Peyer's patch (tissue), 4 donors: ENCODE measurements around the gene KRT79. TPM values are rescaled to one million over a fixed set of nuclear protein-coding genes. Genes with fewer than 3 reads are reported as not detected.

Source experiments
- DNase-seq, 3 donors: peaks; one replicate each; pipeline ENCODE4 v3.0.0-alpha.2; 2017 to 2019
- H3K27ac ChIP-seq, 4 donors: fragments of 200-600 bp; sonication (generic); one replicate each; pipeline ENCODE4 v1.5.1; 2016 to 2019
- H3K27me3 ChIP-seq, 2 donors: fragments of 200-600 bp; sonication (generic); one replicate each; pipeline ENCODE4 v1.5.1; 2019
- H3K36me3 ChIP-seq, 3 donors: fragments of 200-600 bp; sonication (generic); one replicate each; pipeline ENCODE4 v1.5.1; 2016 to 2019
- H3K4me1 ChIP-seq, 4 donors: fragments of 200-600 bp; sonication (generic); one replicate each; pipeline ENCODE4 v1.5.1; 2016 to 2019
- H3K4me3 ChIP-seq, 4 donors: fragments of 200-600 bp; sonication (generic); 1 replicate in 3 of 4; 2 replicates in 1 of 4; pipeline ENCODE4 v1.5.1; 2016 to 2019; ENCODE audit warnings: mild to moderate bottlenecking in 1 of 4
- H3K9me3 ChIP-seq, 4 donors: fragments of 200-600 bp; sonication (generic); one replicate each; pipeline ENCODE4 v1.5.1; 2016 to 2019; ENCODE audit warnings: mild to moderate bottlenecking in 1 of 4
- POLR2A ChIP-seq, 2 donors: fragments of 450-650 bp; IDR thresholded peaks; one replicate each; pipeline ENCODE4 v1.5.1; 2017; ENCODE audit warnings: antibody characterized with exemption in 2 of 2, mild to moderate bottlenecking in 2 of 2, moderate library complexity in 2 of 2
- total RNA-seq, 4 donors: library from RNA; depleted of rRNA; stranded (reverse); fragments of >200 nt; gene quantifications; one replicate each; pipeline ENCODE4 v1.1.0, GENCODE V29; 2016
- TF ChIP-seq, protein P1 (sequence below), 6 experiments: fragments of 450-650 bp in 4 of 6; fragments of 200-600 bp in 2 of 6; sonication (generic) in 1 of 6; IDR thresholded peaks; one replicate each; pipeline ENCODE4 v1.5.1; 2017 to 2019; ENCODE audit warnings: antibody characterized with exemption in 6 of 6, mild to moderate bottlenecking in 3 of 6, moderate library complexity in 1 of 6

Gene KRT79
- total RNA-seq, 4 donors from 2014 or later = not detected

- Histone ChIP-seq H3K27ac (peak overlapping the region in 3 of 4 donors; percentile 23 to 70 (median 31)), H3K36me3 (no peaks in the 10 kb centered on the region), H3K4me1 (peaks cover 4 to 53% (median 7%) of the 10 kb centered on the region in 4 donors), H3K9me3 (no peaks in the 10 kb centered on the region), H3K4me3 (no peak overlapping the region), H3K27me3 (no peaks in the 10 kb centered on the region)
- DNase-seq = peak in 2 of 3 donors; percentile 56 to 65
- TF ChIP-seq, protein P1, sequence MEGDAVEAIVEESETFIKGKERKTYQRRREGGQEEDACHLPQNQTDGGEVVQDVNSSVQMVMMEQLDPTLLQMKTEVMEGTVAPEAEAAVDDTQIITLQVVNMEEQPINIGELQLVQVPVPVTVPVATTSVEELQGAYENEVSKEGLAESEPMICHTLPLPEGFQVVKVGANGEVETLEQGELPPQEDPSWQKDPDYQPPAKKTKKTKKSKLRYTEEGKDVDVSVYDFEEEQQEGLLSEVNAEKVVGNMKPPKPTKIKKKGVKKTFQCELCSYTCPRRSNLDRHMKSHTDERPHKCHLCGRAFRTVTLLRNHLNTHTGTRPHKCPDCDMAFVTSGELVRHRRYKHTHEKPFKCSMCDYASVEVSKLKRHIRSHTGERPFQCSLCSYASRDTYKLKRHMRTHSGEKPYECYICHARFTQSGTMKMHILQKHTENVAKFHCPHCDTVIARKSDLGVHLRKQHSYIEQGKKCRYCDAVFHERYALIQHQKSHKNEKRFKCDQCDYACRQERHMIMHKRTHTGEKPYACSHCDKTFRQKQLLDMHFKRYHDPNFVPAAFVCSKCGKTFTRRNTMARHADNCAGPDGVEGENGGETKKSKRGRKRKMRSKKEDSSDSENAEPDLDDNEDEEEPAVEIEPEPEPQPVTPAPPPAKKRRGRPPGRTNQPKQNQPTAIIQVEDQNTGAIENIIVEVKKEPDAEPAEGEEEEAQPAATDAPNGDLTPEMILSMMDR (IDR thresholded peaks at IDR 0.05) = no peak
- TF ChIP-seq POLR2A (IDR thresholded peaks at IDR 0.05) = no peak
These were observed 37.4 kb upstream of the KRT79 start for GRCh38 chr12:52871291-52872039.

DNA sequence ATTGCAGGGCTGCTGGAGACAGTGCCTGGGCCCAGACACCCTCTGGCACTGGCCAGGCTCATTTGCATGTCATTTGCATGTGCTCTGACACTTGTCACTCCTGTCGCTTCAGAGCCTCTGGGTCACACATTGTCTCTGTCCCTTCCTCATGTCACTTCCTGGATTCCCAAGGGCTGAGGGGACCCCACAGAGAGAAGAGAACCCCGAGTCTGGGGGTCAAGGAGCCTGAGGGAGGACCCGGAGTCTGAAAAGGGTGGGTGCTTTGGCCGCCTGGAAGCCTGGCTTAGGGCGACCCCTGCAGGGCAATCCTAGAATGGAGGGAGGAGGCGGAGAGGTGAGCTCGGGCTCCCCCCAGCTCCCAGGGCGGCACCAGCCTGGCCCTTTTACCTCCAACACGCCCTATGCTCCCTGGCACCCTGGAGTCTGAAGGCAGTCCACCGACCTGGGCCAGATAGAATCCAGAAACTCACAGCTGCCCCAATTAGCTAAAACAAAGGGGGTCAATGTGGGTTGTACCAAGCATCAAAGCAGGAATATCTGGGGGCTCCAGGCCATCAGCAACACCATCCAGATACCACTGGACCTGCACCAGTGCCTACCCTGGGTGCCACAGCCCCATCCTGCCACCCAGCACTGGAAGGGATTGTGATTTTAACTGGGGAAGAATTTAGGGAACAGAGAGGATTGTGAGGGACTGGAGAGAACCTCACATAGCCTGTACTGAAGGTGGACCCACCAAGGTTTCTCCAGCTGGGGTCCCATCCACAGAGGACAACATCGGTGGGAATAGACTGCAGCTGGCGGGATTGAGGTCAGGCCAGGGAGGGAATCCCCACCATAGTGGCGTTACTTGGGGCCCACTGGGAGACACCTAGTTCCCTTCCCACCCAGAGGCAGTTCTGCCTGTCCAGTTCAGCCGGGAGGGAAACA lies 36.5 kb upstream of the KRT79 start:
- H3K27ac ChIP-seq = peak overlapping the region in 3 of 4 donors; percentile 23 to 70 (median 31)

DNA sequence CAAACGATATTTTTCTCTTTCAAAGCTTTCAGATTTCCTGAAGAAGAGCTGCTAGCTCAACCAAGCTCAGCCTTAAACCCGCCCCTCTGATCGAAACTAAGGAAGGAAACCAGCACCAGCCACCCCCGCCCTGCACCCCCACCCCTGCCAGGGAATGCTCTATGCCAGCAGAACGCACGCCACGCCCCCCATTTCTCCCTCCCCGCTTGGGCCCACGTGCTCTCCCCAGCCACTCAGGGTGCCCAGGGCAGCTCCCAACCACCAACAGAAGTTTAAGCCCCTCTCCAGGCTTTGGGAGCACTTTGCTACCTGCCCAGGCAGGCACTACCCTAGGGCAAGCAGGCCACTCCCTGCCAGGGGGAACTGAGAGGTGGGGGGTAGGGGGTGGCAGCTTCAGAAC lies 33.5 kb upstream of the KRT79 start:
- H3K27ac ChIP-seq = no peak overlapping the region

More for the DNA sequence above, 36.5 kb upstream of the KRT79 start:
- Histone ChIP-seq H3K4me3 (peak overlapping the region in 1 of 4 donors; percentile 18), H3K4me1 (peaks cover 4 to 53% (median 7%) of the 10 kb centered on the region in 4 donors), H3K9me3 (no peaks in the 10 kb centered on the region), H3K36me3 (no peaks in the 10 kb centered on the region), H3K27me3 (no peaks in the 10 kb centered on the region)
- peak; percentile 61 to 88 (median 87) for DNase-seq
- TF ChIP-seq, protein P1 (IDR thresholded peaks at IDR 0.05) = peak; percentile 23 to 79 (median 70)
- TF ChIP-seq POLR2A (IDR thresholded peaks at IDR 0.05) = no peak

GRCh38 chr12:52867152-52867551 lies 33.0 kb upstream of the KRT79 start:
- H3K4me1 ChIP-seq = peaks cover 0 to 26% (median 4%) of the 10 kb centered on the region in 4 donors
- H3K36me3 ChIP-seq = no peaks in the 10 kb centered on the region
- H3K27ac ChIP-seq = no peak overlapping the region
- H3K4me3 ChIP-seq = no peak overlapping the region
- no peaks in the 10 kb centered on the region for H3K27me3 ChIP-seq
- TF ChIP-seq, protein P1 (IDR thresholded peaks at IDR 0.05) = no peak
- TF ChIP-seq POLR2A (IDR thresholded peaks at IDR 0.05) = no peak
- no peaks in the 10 kb centered on the region for H3K9me3 ChIP-seq
- no peak for DNase-seq

More for the DNA sequence above, 33.5 kb upstream of the KRT79 start:
- H3K4me1 ChIP-seq = peaks cover 0 to 31% (median 4%) of the 10 kb centered on the region in 4 donors
- no peaks in the 10 kb centered on the region for H3K9me3 ChIP-seq
- DNase-seq = peak; percentile 26 to 77 (median 72)
- H3K4me3 ChIP-seq = no peak overlapping the region
- TF ChIP-seq, protein P1 (IDR thresholded peaks at IDR 0.05) = no peak
- no peak for TF ChIP-seq POLR2A (IDR thresholded peaks at IDR 0.05)
- no peaks in the 10 kb centered on the region for H3K36me3 ChIP-seq
- H3K27me3 ChIP-seq = no peaks in the 10 kb centered on the region

DNA sequence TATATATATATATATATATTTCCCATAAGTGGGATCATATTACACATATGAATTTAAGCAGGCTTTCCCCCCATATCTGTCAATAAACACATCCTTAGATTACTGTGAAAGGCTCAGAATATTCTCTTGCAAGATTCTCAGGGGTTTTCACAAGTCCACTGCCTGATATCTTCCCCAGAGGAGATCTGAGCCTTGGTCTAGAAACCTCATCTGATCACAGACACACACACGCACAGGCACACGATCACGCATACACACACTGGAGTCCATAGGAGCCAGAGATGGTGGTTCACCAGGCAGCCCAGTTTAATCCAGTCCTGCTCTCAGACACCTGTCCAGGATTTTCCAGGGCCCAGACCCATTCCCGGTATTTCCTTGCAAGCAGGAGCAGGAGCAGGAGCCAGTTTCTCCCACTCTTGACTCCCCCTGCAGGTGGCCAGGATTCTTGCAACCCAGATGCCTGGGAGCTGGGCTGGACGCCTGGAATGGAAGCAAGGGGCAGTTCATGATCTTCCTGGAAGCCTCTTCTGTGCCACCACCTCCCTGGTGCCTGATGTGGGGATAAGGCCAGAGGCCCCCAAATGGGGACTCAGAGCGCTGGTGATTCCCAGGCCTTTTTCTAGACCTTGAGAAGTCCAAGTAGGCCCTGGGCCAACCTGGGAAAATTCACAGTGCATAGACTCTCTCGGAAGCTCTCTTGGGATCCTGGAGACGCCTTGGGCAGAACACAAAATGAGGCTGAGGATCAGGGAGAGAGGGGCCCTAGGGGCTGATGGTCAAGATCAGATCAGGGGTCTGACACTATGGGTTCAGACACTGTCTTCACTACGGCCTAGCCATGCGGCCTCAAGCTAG lies 31.2 kb upstream of the KRT79 start:
- Histone ChIP-seq H3K4me3 (no peak overlapping the region), H3K27me3 (no peaks in the 10 kb centered on the region), H3K9me3 (no peaks in the 10 kb centered on the region), H3K27ac (no peak overlapping the region), H3K4me1 (peaks cover 0 to 9% (median 0%) of the 10 kb centered on the region in 4 donors), H3K36me3 (no peaks in the 10 kb centered on the region)
- DNase-seq = peak; percentile 21 to 82 (median 80)
- no peak for TF ChIP-seq POLR2A (IDR thresholded peaks at IDR 0.05)
- TF ChIP-seq, protein P1 (IDR thresholded peaks at IDR 0.05) = peak; percentile 11 to 82 (median 66)
